RPMI8226 (cell line): ENCODE measurements around the gene DDR2.
"Not testable (repeated sequence)": the region's sequence is repeated elsewhere in the genome, so short reads cannot be mapped to it uniquely, and the experiment has no call there.

Source experiments
- DNase-seq: peaks from one replicate; pipeline ENCODE4 v3.0.0-alpha.2; 2015

The DDR2 gene

DNA sequence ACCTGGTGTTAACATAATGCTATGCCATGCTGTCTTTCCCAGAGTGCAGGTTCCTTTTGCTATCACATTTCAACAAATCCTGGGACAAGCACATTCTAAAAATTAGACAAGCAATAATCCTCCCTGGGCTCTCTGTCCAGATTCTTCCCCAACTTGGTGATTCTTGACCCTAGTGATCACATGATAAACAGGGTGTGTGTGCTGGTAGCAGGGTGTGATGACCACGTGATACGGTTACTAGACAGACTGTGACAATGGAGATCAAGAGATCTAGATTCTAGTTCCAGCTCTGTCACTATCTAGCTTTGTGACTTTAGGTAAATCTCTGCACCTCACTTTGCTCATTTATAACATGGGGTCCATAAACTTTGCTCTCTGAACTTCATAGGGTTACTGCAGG is 96.3 kb downstream of the DDR2 start:
- DNase-seq = no peak

GRCh38 chr1:162729195-162729774 is 97.0 kb downstream of the DDR2 start:
- not testable (repeated sequence) for DNase-seq

GRCh38 chr1:162732094-162732493 is 99.8 kb downstream of the DDR2 start:
- no peak for DNase-seq

DNA sequence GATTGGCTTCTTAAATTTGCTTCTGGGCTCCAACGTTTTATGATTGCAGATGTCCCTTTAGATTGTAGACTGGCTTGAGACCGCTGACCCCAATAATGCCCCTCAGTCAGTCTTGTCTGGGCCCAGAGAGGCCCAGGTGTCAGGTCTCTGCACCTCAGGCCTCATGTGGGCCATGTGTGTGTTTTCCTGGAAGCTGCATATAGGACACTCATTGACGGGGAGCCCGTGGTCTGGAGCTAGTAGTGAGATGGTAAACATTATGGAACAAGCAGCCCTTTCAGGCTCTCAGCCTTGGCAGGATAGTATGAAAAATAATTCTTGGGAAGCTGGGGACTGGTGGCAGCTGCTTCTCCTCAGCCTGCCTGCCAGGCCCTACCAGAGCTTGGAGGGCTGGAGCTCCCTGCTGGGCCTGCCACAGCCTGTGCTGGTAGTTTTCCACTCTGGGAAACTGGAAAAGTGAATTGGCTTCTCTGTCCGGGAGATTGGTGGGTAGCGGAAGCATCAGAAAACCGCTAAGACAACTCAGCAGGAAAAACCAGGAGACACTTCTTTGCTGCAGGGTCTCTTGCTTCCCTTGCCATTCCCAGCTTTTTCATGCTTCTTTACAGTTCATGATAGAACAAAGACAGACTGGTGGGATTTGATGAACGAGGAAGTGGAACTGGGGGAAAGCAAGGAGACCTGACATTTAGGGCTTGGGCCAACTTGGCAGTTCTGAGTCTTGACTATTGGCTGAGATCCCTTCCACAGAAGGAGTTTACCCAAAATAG is 100.5 kb downstream of the DDR2 start:
- DNase-seq = no peak

DNA sequence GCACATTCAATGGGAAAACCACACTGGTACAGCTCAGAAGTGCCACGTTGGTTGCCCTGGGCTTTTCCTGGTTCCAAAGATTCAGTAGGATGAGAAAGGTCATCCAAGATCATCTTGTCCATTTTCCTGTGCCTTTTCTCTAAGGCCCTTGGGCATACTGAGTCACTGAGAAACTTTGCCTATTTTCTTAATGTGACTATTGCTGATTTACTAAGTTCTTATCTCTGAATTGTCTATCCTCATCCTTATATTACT is 101.0 kb downstream of the DDR2 start:
- no peak for DNase-seq

GRCh38 chr1:162734047-162734446 is 101.8 kb downstream of the DDR2 start:
- DNase-seq = no peak

DNA sequence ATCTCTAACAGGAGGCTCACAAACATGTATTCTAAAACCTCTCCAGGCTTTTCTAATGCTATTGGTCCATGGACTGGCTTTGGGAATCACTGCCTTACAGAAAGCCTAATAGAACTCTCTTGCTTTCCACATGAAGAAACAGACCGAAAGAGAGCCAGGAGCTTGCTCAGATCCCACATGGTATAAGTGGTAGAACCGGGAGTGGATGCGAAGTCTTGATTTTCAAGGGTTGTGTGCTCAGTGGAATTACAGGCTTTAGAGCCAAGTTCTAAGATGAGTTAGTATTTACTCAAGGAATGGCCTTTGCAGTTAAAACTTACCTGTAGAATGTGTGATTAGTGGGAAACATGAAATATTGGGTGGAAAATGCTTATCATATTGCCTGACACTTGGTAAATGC is 103.9 kb downstream of the DDR2 start:
- no peak for DNase-seq

GRCh38 chr1:162736633-162737067 is 104.4 kb downstream of the DDR2 start:
- DNase-seq = no peak

DNA sequence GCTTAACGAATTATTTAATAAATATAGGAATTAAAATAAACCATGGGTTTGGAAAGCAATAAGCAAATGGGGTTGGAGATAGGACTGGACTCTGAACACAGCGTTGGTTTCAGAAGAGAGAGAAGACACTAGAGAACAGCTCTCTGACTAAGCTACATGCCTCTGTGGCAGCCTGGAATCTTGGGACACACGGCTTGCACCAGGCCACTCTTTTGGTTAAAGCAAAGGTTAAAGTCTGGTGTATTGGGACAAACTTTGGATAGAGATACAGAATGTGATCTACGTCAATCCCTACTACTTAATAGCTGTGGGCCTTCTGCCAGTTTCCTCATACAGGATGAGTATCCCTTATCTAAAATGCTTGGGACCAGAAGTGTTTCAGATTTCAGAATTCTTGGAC is 108.5 kb downstream of the DDR2 start:
- DNase-seq = no peak

GRCh38 chr1:162741574-162741973 is 109.3 kb downstream of the DDR2 start:
- DNase-seq = no peak

- DNase-seq = not testable (repeated sequence)
These were observed 114.1 kb downstream of the DDR2 start for GRCh38 chr1:162746264-162746942.

- no peak for DNase-seq
These were observed 120.9 kb downstream of the DDR2 start for GRCh38 chr1:162753001-162753658.

GRCh38 chr1:162753998-162754585 is 121.8 kb downstream of the DDR2 start:
- no peak for DNase-seq

- DNase-seq = no peak
These were observed 123.0 kb downstream of the DDR2 start for GRCh38 chr1:162755306-162755705.

GRCh38 chr1:162756523-162756922 is 124.3 kb downstream of the DDR2 start:
- DNase-seq = no peak

DNA sequence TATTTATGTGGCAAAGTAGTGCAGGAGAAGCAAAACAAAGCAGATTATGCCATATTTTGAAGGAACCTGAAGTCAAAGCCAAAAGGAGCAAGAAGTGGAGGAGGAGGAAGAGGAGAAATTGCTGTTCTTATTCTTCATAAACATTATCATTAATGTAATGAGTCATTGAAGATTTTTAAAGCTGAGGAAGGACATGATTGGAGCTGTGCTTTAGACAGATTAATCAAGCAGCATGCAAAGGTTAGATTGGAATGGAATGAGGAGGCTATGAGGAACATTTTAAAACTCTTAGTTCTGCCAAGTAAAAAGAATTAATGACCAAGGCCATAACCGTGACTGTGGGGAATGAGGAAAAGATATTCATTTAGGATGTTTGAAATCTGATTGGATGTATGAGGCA is 125.2 kb downstream of the DDR2 start:
- no peak for DNase-seq

GRCh38 chr1:162765788-162766187 is 133.5 kb downstream of the DDR2 start:
- DNase-seq = no peak

GRCh38 chr1:162772571-162773154 is 140.4 kb downstream of the DDR2 start:
- DNase-seq = no peak

DNA sequence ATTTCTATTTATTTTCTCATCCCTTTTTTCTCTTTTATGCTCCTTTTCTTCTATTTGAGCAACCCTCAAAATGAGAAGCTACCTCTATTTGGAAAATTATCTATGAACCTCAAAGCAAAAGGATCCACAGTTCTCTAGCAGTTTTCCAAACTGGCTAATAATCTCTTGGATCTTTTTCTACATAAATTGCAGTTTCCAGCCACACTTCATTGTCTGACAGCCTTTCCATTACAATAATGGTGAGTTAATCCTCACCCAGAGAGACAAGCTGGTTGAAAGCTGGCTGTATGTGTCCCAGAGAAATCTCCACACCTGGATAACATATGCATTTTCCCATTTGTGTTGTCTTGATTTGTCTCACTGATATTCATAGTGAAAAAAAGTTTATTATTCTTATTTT is 141.7 kb downstream of the DDR2 start:
- DNase-seq = no peak

- DNase-seq = no peak
These were observed 146.8 kb downstream of the DDR2 start for GRCh38 chr1:162779043-162779442.

- DNase-seq = no peak
These were observed 150.4 kb downstream of the DDR2 start for GRCh38 chr1:162782671-162783070.

GRCh38 chr1:162784926-162785325 is 152.7 kb downstream of the DDR2 start:
- not testable (repeated sequence) for DNase-seq

DNA sequence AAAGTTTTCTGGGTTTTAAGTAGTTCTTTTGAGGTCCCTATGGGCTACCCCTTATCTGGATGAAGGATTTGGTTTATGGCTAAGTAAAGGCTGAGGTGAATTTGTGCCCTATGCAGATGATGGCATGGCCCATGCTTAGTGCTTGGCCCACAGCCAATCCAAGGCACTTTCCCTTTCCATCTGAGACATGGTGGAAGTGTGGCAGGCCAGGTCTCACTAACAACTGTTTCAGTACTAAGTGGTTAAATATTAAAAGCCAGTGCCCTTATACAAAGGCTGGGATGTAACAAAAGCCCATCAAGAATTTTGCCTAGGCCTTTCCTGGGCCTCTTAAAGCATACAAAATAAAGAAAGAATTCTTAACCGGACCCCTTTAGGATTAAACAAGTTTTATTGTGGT is 156.5 kb downstream of the DDR2 start:
- peak; percentile 42 for DNase-seq
